ENCODE measurements around the gene LARGE2.

DNA sequence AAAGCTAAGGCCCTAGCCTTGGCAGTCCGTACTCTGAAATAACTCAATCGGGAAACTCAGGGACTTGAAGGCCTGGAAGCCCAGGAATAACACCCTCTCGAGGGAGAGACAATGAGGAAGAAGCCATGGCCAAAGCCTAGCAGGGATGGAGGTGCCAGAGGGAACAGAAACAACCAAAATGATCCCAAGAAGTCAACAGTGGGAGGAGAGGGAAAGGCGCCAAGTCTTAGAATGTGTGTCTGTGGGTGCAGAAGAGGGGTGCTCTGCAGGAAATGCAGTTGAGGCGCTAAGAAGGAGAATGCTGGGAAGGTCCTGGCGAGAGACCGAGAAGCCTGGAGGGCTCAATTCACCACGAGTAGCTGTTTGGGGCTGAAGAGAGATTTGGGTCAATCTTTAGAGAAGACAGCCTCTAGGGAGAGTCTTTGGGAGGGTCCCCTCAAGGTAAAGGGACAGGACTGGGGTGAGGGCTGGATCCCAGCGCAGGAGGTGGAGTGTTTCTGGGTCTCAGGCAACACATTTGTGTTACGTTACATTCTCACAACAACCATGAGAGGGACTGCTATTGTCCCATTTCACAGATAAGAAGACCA, 37.8 kb upstream of the LARGE2 start:
- TF ChIP-seq, protein P1, sequence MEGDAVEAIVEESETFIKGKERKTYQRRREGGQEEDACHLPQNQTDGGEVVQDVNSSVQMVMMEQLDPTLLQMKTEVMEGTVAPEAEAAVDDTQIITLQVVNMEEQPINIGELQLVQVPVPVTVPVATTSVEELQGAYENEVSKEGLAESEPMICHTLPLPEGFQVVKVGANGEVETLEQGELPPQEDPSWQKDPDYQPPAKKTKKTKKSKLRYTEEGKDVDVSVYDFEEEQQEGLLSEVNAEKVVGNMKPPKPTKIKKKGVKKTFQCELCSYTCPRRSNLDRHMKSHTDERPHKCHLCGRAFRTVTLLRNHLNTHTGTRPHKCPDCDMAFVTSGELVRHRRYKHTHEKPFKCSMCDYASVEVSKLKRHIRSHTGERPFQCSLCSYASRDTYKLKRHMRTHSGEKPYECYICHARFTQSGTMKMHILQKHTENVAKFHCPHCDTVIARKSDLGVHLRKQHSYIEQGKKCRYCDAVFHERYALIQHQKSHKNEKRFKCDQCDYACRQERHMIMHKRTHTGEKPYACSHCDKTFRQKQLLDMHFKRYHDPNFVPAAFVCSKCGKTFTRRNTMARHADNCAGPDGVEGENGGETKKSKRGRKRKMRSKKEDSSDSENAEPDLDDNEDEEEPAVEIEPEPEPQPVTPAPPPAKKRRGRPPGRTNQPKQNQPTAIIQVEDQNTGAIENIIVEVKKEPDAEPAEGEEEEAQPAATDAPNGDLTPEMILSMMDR (IDR thresholded peaks at IDR 0.05): no peak
- TF ChIP-seq POLR2A (IDR thresholded peaks at IDR 0.05): no peak

Measured in transverse colon (tissue), 3 donors.